ENCODE results near the gene ATP12A. TPM values are rescaled to one million over a fixed set of nuclear protein-coding genes. Genes with fewer than 3 reads are reported as not detected.

ATP12A gene
- total RNA-seq (0.28 TPM), polyA plus RNA-seq (2.2 TPM)
- long read RNA-seq, donor 1 = 0 reads
- long read RNA-seq, donor 2 = 0 reads
- long read RNA-seq, donor 3 = 0 reads
- long read RNA-seq, donor 4 = 0 reads
- long read RNA-seq, donor 5 = 0 reads
- long read RNA-seq, donor 6 = 0 reads
- long read RNA-seq, donor 7 = 0 reads
- long read RNA-seq, donor 8 = 0 reads
- long read RNA-seq, donor 9 = 0 reads
- long read RNA-seq, donor 10 = 0 reads

DNA sequence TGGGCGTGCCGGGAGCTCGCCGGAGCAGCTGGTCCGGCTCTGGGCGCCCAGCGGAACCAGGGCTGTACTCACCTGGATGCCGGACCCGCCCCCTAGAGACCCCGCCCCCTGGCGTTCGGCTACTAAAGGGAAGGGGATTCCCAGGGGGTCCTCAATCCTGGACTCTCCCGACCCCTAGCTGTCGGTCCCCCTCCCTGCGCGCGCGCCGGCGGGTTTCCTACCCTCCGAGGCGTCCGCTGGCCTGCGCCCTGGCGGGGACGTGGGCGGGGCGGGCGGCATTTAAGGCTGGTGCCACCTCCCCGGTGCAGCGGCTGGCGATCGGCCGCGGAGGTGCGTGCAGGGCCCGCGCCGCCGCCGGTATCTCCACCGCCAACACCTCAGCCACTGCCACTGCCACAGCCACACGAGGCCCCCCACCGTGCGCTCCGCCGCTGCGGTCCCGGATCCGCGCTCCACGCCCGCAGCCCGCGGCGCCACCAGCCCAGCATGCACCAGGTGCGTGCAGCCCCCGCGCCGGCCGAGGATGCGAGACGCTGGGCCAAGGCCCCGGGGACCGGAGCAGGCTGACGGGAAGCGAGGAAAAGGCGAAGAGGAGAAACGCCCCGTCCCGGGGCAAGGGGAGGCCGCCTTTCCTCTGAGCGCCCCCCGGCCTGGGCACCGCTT lies at the start of gene ATP12A:
ATP12A (plus strand) TSS at position 151 of the 663 bp plus-strand sequence; CDS start at position 487, 336 bp downstream.
- peak within 1 kb of the TSS in 1 of 2 donors; percentile 41 for H3K4me3 ChIP-seq (ENCODE audit: low read length in 2 of 2)
- no peaks in the 10 kb centered on the region for H3K9me3 ChIP-seq (ENCODE audit: control insufficient read depth in 2 of 2, insufficient read depth in 1 of 2, low read length in 1 of 2)
- no peak within 1 kb of the TSS for H3K27ac ChIP-seq (ENCODE audit: low read depth in 1 of 2, low read length in 1 of 2)
- peaks cover 24 to 56% of the 10 kb centered on the region in 2 donors for H3K27me3 ChIP-seq (ENCODE audit: control insufficient read depth in 2 of 2, insufficient read depth in 1 of 2, low read length in 1 of 2)
- peak in 1 of 9 donors; percentile 23 for DNase-seq (ENCODE audit: low read depth in 6 of 9, low spot score in 9 of 9)
- peaks cover 19 to 27% of the 10 kb centered on the region in 2 donors for H3K4me1 ChIP-seq (ENCODE audit: control insufficient read depth in 2 of 2, insufficient read depth in 2 of 2, low read length in 2 of 2)
- H3K36me3 ChIP-seq (ENCODE audit: control insufficient read depth in 2 of 2, insufficient read depth in 2 of 2, low read length in 1 of 2) = no peaks in the 10 kb centered on the region
- WGBS = under 1% methylated on average over 75 of the region's 75 CpGs

DNA sequence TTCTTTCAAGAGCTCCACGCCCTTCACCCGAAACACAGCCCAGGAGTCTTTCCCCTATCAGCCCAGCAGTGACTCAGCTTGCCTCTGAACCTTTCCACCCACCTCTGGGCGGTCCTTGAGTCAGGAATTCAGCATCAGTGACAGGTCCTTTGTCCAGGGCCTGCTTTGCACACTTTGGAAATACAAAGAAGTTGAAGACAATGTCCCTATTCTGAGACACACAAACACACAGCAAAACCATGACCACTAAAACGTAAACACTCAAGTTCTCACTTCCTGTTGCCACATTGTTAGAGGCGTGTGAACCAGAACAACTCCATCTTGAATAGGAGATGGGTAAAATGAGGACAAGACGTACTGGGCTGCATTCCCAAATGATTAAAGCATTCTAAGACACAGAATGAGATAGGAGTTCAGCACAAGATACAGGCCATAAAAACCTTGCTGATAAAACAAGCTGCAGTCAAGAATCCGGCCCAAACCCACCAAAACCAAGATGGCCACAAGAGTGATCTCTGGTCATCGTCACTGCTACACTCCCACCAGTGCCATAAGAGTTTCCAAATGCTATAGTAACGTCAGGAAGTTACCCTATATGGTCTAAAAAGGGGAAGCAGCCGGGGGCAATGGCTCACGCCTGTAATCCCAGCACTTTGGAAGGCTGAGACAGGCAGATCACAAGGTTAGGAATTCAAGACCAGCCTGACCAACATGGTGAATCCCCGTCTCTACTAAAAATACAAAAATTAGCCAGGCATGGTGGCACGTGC lies 49.2 kb upstream of the ATP12A start:
- Histone ChIP-seq H3K4me1 (ENCODE audit: control insufficient read depth in 2 of 2, insufficient read depth in 2 of 2, low read length in 2 of 2) (no peaks in the 10 kb centered on the region), H3K4me3 (ENCODE audit: low read length in 2 of 2) (no peak overlapping the region), H3K36me3 (ENCODE audit: control insufficient read depth in 2 of 2, insufficient read depth in 2 of 2, low read length in 1 of 2) (no peaks in the 10 kb centered on the region), H3K27ac (ENCODE audit: low read depth in 1 of 2, low read length in 1 of 2) (no peak overlapping the region), H3K9me3 (ENCODE audit: control insufficient read depth in 2 of 2, insufficient read depth in 1 of 2, low read length in 1 of 2) (no peaks in the 10 kb centered on the region), H3K27me3 (ENCODE audit: control insufficient read depth in 2 of 2, insufficient read depth in 1 of 2, low read length in 1 of 2) (no peaks in the 10 kb centered on the region)
- WGBS = 93% methylated on average over 13 of the region's 13 CpGs
- no peak for DNase-seq (ENCODE audit: low read depth in 6 of 9, low spot score in 9 of 9)

DNA sequence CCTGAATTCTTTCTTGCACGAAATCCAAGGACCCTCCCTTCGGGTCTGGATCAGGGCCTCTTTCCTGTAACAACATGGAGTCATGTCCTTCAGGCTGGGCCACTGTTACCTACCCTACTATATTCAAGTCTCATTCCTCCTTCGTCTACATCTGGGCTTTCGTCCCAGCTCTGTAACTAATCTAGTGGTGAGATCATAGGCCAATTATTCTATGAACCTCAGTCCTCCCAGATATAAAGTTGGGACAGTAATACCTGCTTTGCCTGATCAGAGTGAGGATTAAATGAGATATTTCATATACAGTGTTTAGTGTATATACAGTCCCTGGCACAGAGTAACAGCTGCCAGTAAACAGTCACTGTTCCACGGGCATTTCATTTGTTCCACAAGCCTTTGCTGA lies 48.3 kb upstream of the ATP12A start:
- no peak overlapping the region for H3K4me3 ChIP-seq (ENCODE audit: low read length in 2 of 2)
- no peaks in the 10 kb centered on the region for H3K4me1 ChIP-seq (ENCODE audit: control insufficient read depth in 2 of 2, insufficient read depth in 2 of 2, low read length in 2 of 2)
- H3K27ac ChIP-seq (ENCODE audit: low read depth in 1 of 2, low read length in 1 of 2) = no peak overlapping the region
- no peaks in the 10 kb centered on the region for H3K36me3 ChIP-seq (ENCODE audit: control insufficient read depth in 2 of 2, insufficient read depth in 2 of 2, low read length in 1 of 2)
- H3K27me3 ChIP-seq (ENCODE audit: control insufficient read depth in 2 of 2, insufficient read depth in 1 of 2, low read length in 1 of 2) = no peaks in the 10 kb centered on the region
- H3K9me3 ChIP-seq (ENCODE audit: control insufficient read depth in 2 of 2, insufficient read depth in 1 of 2, low read length in 1 of 2) = no peaks in the 10 kb centered on the region
- 96% methylated on average over 5 of the region's 5 CpGs for WGBS
- DNase-seq (ENCODE audit: low read depth in 6 of 9, low spot score in 9 of 9) = no peak

DNA sequence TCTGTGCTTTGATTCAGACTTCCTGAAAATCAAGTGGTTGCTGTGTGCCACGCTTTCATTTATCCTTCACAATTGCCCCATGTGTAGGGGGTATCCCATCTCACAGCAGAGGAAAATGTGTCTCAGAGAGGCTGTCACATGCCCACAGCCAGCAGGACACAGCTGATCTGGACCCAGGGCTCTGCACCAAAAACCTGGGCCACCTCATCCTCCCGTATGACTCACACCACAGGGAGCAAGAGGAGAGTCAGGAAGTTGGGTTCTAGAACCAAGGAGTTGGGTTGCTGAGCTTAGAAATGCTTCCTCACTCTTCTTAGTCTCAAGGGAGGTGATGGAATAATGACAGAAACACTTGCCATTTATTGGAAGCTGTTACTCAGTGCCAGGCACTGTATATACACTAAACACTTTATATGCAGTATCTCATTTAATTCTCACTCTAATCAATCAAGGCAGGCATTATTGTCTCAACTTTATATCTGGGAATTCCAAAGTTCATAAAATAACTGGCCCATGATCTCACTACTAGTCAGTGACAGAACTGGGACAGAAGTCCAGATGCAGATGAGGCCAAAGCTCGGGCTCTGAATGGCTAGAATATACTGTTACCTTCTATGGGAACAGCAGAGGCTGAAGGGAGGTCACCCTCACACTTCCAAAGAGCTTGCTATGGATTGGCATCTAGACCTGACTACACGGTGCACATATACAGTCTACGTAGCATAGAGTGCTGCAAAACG lies 47.7 kb upstream of the ATP12A start:
- H3K36me3 ChIP-seq (ENCODE audit: control insufficient read depth in 2 of 2, insufficient read depth in 2 of 2, low read length in 1 of 2) = no peaks in the 10 kb centered on the region
- WGBS = 95% methylated on average over 6 of the region's 6 CpGs
- H3K27me3 ChIP-seq (ENCODE audit: control insufficient read depth in 2 of 2, insufficient read depth in 1 of 2, low read length in 1 of 2) = peaks cover 0 to under 1% of the 10 kb centered on the region in 2 donors
- no peaks in the 10 kb centered on the region for H3K9me3 ChIP-seq (ENCODE audit: control insufficient read depth in 2 of 2, insufficient read depth in 1 of 2, low read length in 1 of 2)
- no peak for DNase-seq (ENCODE audit: low read depth in 6 of 9, low spot score in 9 of 9)
- H3K27ac ChIP-seq (ENCODE audit: low read depth in 1 of 2, low read length in 1 of 2) = no peak overlapping the region
- H3K4me1 ChIP-seq (ENCODE audit: control insufficient read depth in 2 of 2, insufficient read depth in 2 of 2, low read length in 2 of 2) = no peaks in the 10 kb centered on the region
- H3K4me3 ChIP-seq (ENCODE audit: low read length in 2 of 2) = no peak overlapping the region

DNA sequence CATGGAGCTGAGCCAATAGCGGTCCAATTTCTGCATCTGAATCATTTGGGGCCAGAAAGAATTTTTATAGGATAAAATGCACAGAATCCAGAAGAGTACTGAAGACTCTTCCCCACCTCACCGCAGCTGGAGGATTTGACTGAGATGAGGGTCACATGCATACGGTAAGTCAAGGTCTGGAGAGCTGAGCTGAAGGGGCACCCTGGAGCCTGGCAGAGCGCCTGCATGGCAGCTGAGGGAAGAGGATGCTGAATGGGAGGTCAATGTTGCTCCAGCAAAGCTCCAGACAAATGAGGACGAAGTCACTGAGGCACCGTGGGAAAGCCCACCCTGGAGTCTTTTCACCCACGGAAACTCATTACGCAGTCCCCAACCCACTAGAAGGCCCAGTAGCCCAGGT lies 43.4 kb upstream of the ATP12A start:
- 99% methylated on average over 8 of the region's 8 CpGs for WGBS
- no peak for DNase-seq (ENCODE audit: low read depth in 6 of 9, low spot score in 9 of 9)
- no peaks in the 10 kb centered on the region for H3K9me3 ChIP-seq (ENCODE audit: control insufficient read depth in 2 of 2, insufficient read depth in 1 of 2, low read length in 1 of 2)
- H3K36me3 ChIP-seq (ENCODE audit: control insufficient read depth in 2 of 2, insufficient read depth in 2 of 2, low read length in 1 of 2) = no peaks in the 10 kb centered on the region
- H3K27ac ChIP-seq (ENCODE audit: low read depth in 1 of 2, low read length in 1 of 2) = no peak overlapping the region
- H3K4me3 ChIP-seq (ENCODE audit: low read length in 2 of 2) = no peak overlapping the region
- H3K4me1 ChIP-seq (ENCODE audit: control insufficient read depth in 2 of 2, insufficient read depth in 2 of 2, low read length in 2 of 2) = no peaks in the 10 kb centered on the region
- peaks cover 0 to 7% of the 10 kb centered on the region in 2 donors for H3K27me3 ChIP-seq (ENCODE audit: control insufficient read depth in 2 of 2, insufficient read depth in 1 of 2, low read length in 1 of 2)

DNA sequence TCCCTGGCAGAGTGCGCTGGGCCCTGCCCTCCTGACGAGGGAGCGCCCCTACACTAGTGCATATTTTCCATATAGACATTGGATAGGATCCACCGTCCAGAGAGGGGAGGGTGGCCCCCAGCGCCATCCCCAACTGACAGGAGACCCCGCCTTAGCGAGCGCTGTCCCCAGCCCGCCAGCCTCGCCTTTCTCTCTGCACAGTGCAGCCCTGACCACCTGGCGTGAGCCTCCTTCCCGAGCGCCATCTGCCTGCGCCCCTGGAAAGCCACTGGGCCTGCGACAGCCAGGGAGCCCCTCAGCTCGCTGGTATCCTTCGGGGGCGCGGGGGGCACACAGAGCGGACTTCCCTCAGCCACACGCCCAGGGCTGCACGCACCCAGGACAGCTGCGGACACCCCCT lies 42.1 kb upstream of the ATP12A start:
- H3K27me3 ChIP-seq (ENCODE audit: control insufficient read depth in 2 of 2, insufficient read depth in 1 of 2, low read length in 1 of 2) = peaks cover 0 to 7% of the 10 kb centered on the region in 2 donors
- H3K4me1 ChIP-seq (ENCODE audit: control insufficient read depth in 2 of 2, insufficient read depth in 2 of 2, low read length in 2 of 2) = no peaks in the 10 kb centered on the region
- 79% methylated on average over 23 of the region's 23 CpGs for WGBS
- H3K9me3 ChIP-seq (ENCODE audit: control insufficient read depth in 2 of 2, insufficient read depth in 1 of 2, low read length in 1 of 2) = no peaks in the 10 kb centered on the region
- DNase-seq (ENCODE audit: low read depth in 6 of 9, low spot score in 9 of 9) = no peak
- no peak overlapping the region for H3K4me3 ChIP-seq (ENCODE audit: low read length in 2 of 2)
- H3K36me3 ChIP-seq (ENCODE audit: control insufficient read depth in 2 of 2, insufficient read depth in 2 of 2, low read length in 1 of 2) = no peaks in the 10 kb centered on the region
- H3K27ac ChIP-seq (ENCODE audit: low read depth in 1 of 2, low read length in 1 of 2) = no peak overlapping the region

DNA sequence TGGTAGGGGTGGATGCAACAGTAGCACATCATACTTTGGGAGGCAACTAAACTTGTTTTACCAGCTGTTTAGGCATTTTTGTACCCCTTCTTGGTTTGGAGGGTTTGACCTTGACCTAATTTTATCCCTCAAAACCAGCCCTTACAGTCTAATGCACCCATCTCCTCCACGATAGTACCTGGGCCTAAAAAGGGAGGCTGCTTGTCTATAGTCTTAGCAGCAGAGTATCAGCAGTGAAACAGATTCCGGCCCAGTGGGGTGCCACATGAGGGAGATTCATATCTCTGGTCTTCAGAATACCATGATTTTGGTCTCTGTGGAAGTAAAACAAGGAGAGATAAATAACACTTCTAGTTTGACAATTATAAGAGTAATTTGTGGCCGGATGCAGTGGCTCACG lies 39.5 kb upstream of the ATP12A start:
- Histone ChIP-seq H3K36me3 (ENCODE audit: control insufficient read depth in 2 of 2, insufficient read depth in 2 of 2, low read length in 1 of 2) (no peaks in the 10 kb centered on the region), H3K9me3 (ENCODE audit: control insufficient read depth in 2 of 2, insufficient read depth in 1 of 2, low read length in 1 of 2) (no peaks in the 10 kb centered on the region), H3K4me1 (ENCODE audit: control insufficient read depth in 2 of 2, insufficient read depth in 2 of 2, low read length in 2 of 2) (no peaks in the 10 kb centered on the region), H3K27me3 (ENCODE audit: control insufficient read depth in 2 of 2, insufficient read depth in 1 of 2, low read length in 1 of 2) (peaks cover 0 to 7% of the 10 kb centered on the region in 2 donors), H3K4me3 (ENCODE audit: low read length in 2 of 2) (no peak overlapping the region), H3K27ac (ENCODE audit: low read depth in 1 of 2, low read length in 1 of 2) (no peak overlapping the region)
- no peak for DNase-seq (ENCODE audit: low read depth in 6 of 9, low spot score in 9 of 9)
- 96% methylated on average over 4 of the region's 4 CpGs for WGBS

DNA sequence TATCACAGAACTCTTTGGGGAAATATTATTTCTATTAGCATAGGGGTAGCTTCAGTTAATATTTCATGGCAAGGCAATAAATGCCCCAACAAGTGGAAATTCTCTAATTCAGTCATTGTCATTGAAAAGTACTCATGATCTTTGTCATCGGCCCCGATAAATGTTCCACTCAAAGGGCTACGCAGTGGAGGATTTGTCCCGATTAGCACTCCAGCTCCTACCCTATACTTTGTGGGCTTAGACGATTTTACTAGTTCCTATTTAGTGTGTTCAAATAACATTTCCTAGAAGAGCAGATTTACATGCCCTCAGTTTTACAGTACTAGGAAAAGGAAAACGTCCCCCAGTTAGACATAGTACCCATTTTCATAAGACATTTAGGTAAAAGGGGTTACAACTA lies 38.0 kb upstream of the ATP12A start:
- WGBS = 96% methylated on average over 6 of the region's 6 CpGs
- DNase-seq (ENCODE audit: low read depth in 6 of 9, low spot score in 9 of 9) = no peak
- Histone ChIP-seq H3K4me1 (ENCODE audit: control insufficient read depth in 2 of 2, insufficient read depth in 2 of 2, low read length in 2 of 2) (no peaks in the 10 kb centered on the region), H3K4me3 (ENCODE audit: low read length in 2 of 2) (no peak overlapping the region), H3K9me3 (ENCODE audit: control insufficient read depth in 2 of 2, insufficient read depth in 1 of 2, low read length in 1 of 2) (no peaks in the 10 kb centered on the region), H3K27me3 (ENCODE audit: control insufficient read depth in 2 of 2, insufficient read depth in 1 of 2, low read length in 1 of 2) (peaks cover 0 to 7% of the 10 kb centered on the region in 2 donors), H3K36me3 (ENCODE audit: control insufficient read depth in 2 of 2, insufficient read depth in 2 of 2, low read length in 1 of 2) (no peaks in the 10 kb centered on the region), H3K27ac (ENCODE audit: low read depth in 1 of 2, low read length in 1 of 2) (no peak overlapping the region)
